Mesothelial cell of epicardium (in vitro differentiated cells): Measurements from ENCODE around the gene MAN1C1. TPM values are rescaled to one million over a fixed set of nuclear protein-coding genes. Genes with fewer than 3 reads are reported as not detected.
A peak's percentile ranks its signal among the peaks of the same experiment; 100 is the strongest.

Source experiments
- DNase-seq, 2 experiments: peaks; one replicate each; pipeline ENCODE4 v3.0.0; 2021; ENCODE audit warnings: low spot score in 2 of 2; ENCODE audit not compliant: unreplicated experiment in 2 of 2
- H3K27ac Mint-ChIP-seq: 2 replicates; pipeline ENCODE4 v1.8.0; 2021; ENCODE audit warnings: mixed read lengths
- H3K27me3 Mint-ChIP-seq: 2 replicates; pipeline ENCODE4 v1.8.0; 2021; ENCODE audit warnings: low read depth, mixed read lengths
- H3K36me3 Mint-ChIP-seq: 2 replicates; pipeline ENCODE4 v1.8.0; 2021; ENCODE audit warnings: mixed read lengths
- H3K4me1 Mint-ChIP-seq: 2 replicates; pipeline ENCODE4 v1.8.0; 2021; ENCODE audit warnings: mixed read lengths
- H3K4me3 Mint-ChIP-seq: 2 replicates; pipeline ENCODE4 v1.8.0; 2021; ENCODE audit warnings: mild to moderate bottlenecking, moderate library complexity, mixed read lengths
- H3K9me3 Mint-ChIP-seq: 2 replicates; pipeline ENCODE4 v1.8.0; 2021; ENCODE audit warnings: mixed read lengths
- total RNA-seq: library from RNA; stranded (reverse); gene quantifications from 3 replicates; pipeline ENCODE4 v1.2.1, GENCODE V29; 2021
- TF ChIP-seq, protein P1 (sequence below): fragments of 200-600 bp; sonication (generic); IDR thresholded peaks from one replicate; pipeline ENCODE4 v1.5.0; 2021; ENCODE audit warnings: antibody characterized with exemption; ENCODE audit not compliant: unreplicated experiment

MAN1C1 gene
- total RNA-seq, 1 donor from 2014 or later, result 3.2 TPM

DNA sequence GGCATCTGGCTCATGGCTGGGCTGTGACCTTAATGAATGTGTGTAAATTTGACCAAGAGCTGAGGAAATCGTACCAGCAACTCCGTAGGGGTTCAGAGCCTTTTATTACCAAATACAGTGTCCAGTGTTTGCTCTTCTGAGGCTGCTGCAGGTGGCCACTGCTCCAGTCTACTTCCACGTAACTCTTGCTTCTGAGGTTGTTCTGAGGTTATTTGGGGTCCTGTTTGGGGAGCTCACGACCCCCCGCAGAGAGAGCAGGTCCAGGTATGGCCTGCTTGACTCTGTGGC is 33.6 kb downstream of the MAN1C1 start:
- H3K9me3 Mint-ChIP-seq, result no peaks in the 10 kb centered on the region
- H3K27ac Mint-ChIP-seq, result no peak overlapping the region
- H3K27me3 Mint-ChIP-seq, result peaks cover 4% of the 10 kb centered on the region

DNA sequence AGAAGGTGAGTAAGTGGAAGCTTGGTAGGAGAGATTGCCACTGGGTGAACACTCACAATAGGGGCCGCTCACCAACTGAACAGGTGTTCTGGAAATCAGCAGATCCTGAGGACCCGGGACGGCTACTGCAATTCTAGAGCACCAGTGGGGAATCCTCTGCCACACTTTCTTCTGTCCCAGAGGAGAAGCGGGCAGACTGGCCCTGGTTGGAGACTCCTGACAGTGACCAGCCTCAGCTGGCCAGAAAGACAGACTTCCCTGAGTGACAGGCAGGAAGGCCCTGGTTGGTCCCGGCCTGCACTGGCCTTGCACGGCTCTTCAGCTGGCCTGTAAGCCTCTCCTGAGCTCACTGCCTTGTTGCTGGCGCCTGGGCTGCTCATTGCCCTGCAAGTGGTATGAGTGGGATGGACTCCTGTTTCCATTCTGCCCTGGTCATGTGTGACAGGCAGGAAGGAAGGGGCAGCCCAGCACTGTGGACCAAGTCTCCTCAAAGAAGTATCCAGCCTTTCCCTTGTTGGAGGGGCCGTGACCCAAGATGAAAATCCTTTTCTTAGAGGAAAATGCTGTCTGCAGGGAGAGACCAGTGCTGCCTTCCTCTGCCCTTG is 34.5 kb downstream of the MAN1C1 start:
- Mint-ChIP-seq H3K4me3 (no peak overlapping the region), H3K9me3 (no peaks in the 10 kb centered on the region), H3K36me3 (no peaks in the 10 kb centered on the region), H3K4me1 (peaks cover 2% of the 10 kb centered on the region), H3K27ac (no peak overlapping the region), H3K27me3 (peaks cover 2% of the 10 kb centered on the region)
- DNase-seq, result peak in 1 of 2 experiments; percentile 29
- TF ChIP-seq, protein P1, sequence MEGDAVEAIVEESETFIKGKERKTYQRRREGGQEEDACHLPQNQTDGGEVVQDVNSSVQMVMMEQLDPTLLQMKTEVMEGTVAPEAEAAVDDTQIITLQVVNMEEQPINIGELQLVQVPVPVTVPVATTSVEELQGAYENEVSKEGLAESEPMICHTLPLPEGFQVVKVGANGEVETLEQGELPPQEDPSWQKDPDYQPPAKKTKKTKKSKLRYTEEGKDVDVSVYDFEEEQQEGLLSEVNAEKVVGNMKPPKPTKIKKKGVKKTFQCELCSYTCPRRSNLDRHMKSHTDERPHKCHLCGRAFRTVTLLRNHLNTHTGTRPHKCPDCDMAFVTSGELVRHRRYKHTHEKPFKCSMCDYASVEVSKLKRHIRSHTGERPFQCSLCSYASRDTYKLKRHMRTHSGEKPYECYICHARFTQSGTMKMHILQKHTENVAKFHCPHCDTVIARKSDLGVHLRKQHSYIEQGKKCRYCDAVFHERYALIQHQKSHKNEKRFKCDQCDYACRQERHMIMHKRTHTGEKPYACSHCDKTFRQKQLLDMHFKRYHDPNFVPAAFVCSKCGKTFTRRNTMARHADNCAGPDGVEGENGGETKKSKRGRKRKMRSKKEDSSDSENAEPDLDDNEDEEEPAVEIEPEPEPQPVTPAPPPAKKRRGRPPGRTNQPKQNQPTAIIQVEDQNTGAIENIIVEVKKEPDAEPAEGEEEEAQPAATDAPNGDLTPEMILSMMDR, result no peak

More for the DNA sequence above, 33.6 kb downstream of the MAN1C1 start:
- peaks cover 2% of the 10 kb centered on the region for H3K4me1 Mint-ChIP-seq
- H3K4me3 Mint-ChIP-seq, result no peak overlapping the region
- DNase-seq, result peak in 1 of 2 experiments; percentile 11
- H3K36me3 Mint-ChIP-seq, result no peaks in the 10 kb centered on the region
- TF ChIP-seq, protein P1, result no peak

DNA sequence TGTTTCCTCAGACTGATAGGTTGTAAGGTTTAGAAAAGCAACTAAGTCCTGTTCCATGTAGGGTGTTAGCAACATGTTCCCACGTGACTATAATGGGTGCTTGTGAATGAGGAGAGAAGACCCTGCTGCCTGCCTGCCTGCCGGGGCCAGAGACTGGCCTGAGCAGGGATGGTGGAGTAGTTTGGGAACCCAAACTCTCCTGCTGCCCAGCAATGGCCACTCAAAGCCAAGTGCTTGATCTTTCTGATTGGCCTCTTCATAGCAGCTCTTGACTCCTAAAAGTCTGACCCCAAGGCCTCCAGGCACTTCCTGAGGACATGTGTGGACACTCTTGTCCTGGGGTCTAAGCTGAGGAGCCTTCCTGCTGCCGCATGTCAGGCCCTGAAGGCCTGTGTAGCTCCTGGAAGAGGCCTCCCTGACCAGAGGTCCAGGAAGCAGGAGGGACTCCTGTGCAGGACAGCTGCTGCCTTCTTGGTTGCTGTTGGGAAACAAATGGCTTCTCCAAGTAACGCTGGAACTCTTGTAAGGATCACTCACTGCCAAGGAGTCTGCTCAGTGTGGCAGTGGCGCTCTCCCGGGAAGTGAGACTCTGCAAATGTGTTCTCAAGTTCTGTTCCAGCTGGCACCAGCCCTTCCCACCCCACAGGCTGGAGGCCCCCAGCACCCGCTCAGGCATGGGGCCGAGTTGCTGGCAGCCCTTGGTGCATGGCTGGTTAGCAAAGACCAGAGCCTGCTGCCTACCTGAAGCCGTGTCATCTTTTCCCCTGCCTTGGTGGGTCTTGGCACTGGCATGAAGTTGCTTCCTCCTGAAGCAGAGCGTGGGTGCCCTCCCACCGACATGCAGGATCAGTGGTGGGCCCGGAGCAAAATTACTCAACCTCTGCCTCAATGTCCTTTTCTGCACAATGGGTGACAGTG is 35.5 kb downstream of the MAN1C1 start:
- Mint-ChIP-seq H3K4me1 (peaks cover 6% of the 10 kb centered on the region), H3K27ac (no peak overlapping the region), H3K36me3 (no peaks in the 10 kb centered on the region), H3K27me3 (no peaks in the 10 kb centered on the region), H3K4me3 (no peak overlapping the region), H3K9me3 (no peaks in the 10 kb centered on the region)
- TF ChIP-seq, protein P1, result no peak
- peak in 1 of 2 experiments; percentile 29 for DNase-seq

DNA sequence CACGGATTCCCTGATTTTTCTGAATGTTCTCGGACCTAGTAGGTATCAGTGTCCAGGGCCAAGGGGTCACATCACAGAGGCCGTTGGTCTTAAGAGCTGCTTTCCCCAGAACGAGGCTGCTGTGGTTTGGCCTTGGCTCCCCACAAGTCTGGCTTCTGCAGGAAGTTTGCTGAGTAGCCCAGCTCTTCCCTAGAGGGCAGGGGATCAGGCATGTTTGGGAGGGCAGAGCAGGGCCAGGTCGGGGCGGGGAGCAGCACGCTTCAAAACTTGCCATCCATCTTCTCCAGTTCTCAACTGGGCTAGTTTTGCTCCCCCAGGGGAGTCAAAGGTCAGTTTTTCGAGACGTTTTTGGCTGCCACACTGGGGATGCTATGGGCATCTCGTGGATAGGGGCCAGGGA is 37.0 kb downstream of the MAN1C1 start:
- Mint-ChIP-seq H3K9me3 (no peaks in the 10 kb centered on the region), H3K4me1 (peaks cover 5% of the 10 kb centered on the region), H3K36me3 (no peaks in the 10 kb centered on the region), H3K27ac (no peak overlapping the region), H3K27me3 (no peaks in the 10 kb centered on the region), H3K4me3 (no peak overlapping the region)
- DNase-seq, result peak in 1 of 2 experiments; percentile 27
- TF ChIP-seq, protein P1, result no peak

DNA sequence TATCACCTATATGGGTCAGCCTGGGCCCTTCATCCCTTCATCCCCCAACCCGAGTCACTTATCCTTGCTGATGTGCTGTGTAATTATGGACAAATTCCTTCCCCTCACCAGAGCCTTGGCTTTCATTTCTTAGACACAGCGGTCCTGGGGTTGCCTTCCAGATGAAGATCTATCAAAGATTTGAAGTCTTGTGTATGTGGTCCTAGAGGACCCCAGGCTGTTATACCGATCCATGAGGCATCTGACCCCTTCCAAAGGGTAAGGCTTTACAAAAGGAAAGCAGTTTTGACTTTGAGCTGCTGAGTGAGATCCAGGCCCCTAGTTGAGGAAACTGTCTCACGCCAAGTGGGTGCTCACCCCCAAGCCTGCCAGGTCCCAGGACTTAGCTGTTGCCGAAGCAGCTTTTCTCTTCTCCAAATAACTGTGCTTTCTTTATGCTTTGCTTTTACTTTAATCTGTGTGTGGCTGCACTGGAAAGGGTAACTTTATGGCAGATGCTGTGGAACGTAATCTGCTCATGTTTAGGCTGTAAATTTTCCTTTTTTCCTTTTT is 37.6 kb downstream of the MAN1C1 start:
- Mint-ChIP-seq H3K4me1 (peaks cover 7% of the 10 kb centered on the region), H3K4me3 (no peak overlapping the region), H3K9me3 (no peaks in the 10 kb centered on the region), H3K27me3 (no peaks in the 10 kb centered on the region), H3K36me3 (no peaks in the 10 kb centered on the region), H3K27ac (no peak overlapping the region)
- TF ChIP-seq, protein P1, result no peak
- DNase-seq, result peak in 1 of 2 experiments; percentile 13
